Skeletal muscle tissue (tissue), 4 donors: ENCODE results near the gene NR1H2. TPM values are rescaled to one million over a fixed set of nuclear protein-coding genes. Genes with fewer than 3 reads are reported as not detected.
"Not testable (repeated sequence)": the region's sequence is repeated elsewhere in the genome, so short reads cannot be mapped to it uniquely, and the experiment has no call there.

Source experiments
- H3K27ac ChIP-seq: one replicate; pipeline ENCODE4 v1.7.0; 2013; ENCODE audit warnings: mild to moderate bottlenecking, low read depth, low read length, inconsistent platforms
- H3K27me3 ChIP-seq, 3 donors: one replicate each; pipeline ENCODE4 v1.7.0; 2013; ENCODE audit warnings: low read length in 3 of 3; ENCODE audit not compliant: control insufficient read depth in 3 of 3, insufficient read depth in 3 of 3
- H3K36me3 ChIP-seq, 3 donors: one replicate each; pipeline ENCODE4 v1.7.0; 2013; ENCODE audit warnings: low read length in 3 of 3; ENCODE audit not compliant: control insufficient read depth in 3 of 3, insufficient read depth in 3 of 3
- H3K4me1 ChIP-seq, 3 donors: one replicate each; pipeline ENCODE4 v1.7.0; 2013; ENCODE audit warnings: low read length in 3 of 3, mild to moderate bottlenecking in 3 of 3; ENCODE audit not compliant: control insufficient read depth in 3 of 3, insufficient read depth in 3 of 3
- H3K4me3 ChIP-seq, 3 donors: one replicate each; pipeline ENCODE4 v1.7.0; 2013; ENCODE audit warnings: low read length in 3 of 3
- H3K9ac ChIP-seq, 3 donors: one replicate each; pipeline ENCODE4 v1.7.0; 2013; ENCODE audit warnings: low read length in 3 of 3, mild to moderate bottlenecking in 3 of 3, moderate library complexity in 2 of 3, low read depth in 1 of 3
- H3K9me3 ChIP-seq, 3 donors: one replicate each; pipeline ENCODE4 v1.7.0; 2013; ENCODE audit warnings: low read length in 3 of 3; ENCODE audit not compliant: control insufficient read depth in 3 of 3
- total RNA-seq: library from RNA; depleted of rRNA; stranded (reverse); fragments of >200 nt; gene quantifications from one replicate; pipeline ENCODE4 v1.2.3, GENCODE V29; 2014
- donor health status: Osteomylitis.

Gene NR1H2
- 32.9 TPM for total RNA-seq

DNA sequence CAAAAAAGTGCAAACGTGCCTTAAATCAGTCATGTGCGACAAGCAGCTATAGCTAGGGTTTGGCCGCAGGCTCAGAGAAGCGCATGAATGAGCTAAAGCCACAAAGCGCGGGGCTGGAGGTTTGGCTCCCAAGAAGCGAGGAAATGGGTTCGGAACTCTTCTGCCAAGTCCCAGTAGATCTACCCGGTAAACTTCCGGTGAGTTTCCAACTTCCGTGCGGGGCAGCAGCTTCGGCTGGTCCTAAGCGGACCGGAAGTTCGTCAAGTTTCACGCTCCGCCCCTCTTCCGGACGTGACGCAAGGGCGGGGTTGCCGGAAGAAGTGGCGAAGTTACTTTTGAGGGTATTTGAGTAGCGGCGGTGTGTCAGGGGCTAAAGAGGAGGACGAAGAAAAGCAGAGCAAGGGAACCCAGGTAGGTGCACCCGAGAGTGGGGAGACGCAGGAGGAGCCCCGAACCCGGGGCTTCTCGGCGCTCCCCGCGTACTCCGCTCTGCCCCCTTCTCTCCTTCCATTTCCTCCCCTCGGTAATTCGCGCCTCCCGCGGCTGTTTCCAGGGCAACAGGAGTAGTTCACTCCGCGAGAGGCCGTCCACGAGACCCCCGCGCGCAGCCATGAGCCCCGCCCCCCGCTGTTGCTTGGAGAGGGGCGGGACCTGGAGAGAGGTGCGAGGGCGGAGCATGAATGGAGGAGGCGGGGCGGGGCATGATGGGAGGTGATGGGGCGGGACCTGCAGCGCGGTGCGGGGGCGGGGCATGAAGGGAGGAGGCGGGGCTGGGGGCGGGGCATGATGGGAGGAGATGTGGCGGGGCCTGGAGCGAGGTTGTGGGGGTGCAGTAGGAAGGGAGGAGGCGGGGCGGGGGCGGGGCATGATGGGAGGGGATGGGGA is at the start of gene NR1H2:
Gene NR1H2 (plus strand): TSS at position 292 of the 885 bp plus-strand sequence. CDS start 1,149 bp downstream, outside the sequence.
- Histone ChIP-seq H3K4me1 (peaks cover 4 to 11% (median 4%) of the 10 kb centered on the region in 3 donors), H3K4me3 (peak within 1 kb of the TSS; percentile 83 to 90 (median 86)), H3K9ac (peak within 1 kb of the TSS; percentile 92 to 96 (median 93)), H3K9me3 (no peaks in the 10 kb centered on the region), H3K27me3 (no peaks in the 10 kb centered on the region), H3K36me3 (peaks cover 37 to 39% (median 37%) of the 10 kb centered on the region in 3 donors), H3K27ac (peak within 1 kb of the TSS; percentile 99)

DNA sequence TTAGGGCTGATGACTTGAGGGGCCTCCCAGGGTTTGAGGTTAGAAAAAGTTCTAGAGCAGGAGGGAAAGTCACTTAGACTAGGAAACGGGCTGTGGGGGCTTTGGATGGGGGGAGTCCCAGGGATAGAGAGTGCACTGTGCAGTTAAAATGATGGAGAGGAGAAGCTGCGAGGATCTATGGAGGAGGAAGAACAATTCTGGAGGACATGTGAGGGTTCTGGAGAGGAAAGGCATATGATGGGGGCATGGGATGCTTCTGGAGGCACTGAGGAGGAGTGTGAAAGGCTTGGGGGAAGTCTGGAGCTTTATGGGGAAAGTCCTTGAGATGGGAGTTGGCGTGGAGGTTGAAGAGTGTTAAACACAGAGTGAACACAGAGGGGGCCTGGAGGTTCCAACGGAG is 49.2 kb upstream of the NR1H2 start:
- Histone ChIP-seq H3K4me3 (no peak overlapping the region), H3K27ac (no peak overlapping the region), H3K27me3 (peaks cover 14 to 27% (median 22%) of the 10 kb centered on the region in 3 donors), H3K9me3 (no peaks in the 10 kb centered on the region), H3K4me1 (peaks cover 26 to 39% (median 32%) of the 10 kb centered on the region in 3 donors), H3K36me3 (no peaks in the 10 kb centered on the region), H3K9ac (no peak overlapping the region)

DNA sequence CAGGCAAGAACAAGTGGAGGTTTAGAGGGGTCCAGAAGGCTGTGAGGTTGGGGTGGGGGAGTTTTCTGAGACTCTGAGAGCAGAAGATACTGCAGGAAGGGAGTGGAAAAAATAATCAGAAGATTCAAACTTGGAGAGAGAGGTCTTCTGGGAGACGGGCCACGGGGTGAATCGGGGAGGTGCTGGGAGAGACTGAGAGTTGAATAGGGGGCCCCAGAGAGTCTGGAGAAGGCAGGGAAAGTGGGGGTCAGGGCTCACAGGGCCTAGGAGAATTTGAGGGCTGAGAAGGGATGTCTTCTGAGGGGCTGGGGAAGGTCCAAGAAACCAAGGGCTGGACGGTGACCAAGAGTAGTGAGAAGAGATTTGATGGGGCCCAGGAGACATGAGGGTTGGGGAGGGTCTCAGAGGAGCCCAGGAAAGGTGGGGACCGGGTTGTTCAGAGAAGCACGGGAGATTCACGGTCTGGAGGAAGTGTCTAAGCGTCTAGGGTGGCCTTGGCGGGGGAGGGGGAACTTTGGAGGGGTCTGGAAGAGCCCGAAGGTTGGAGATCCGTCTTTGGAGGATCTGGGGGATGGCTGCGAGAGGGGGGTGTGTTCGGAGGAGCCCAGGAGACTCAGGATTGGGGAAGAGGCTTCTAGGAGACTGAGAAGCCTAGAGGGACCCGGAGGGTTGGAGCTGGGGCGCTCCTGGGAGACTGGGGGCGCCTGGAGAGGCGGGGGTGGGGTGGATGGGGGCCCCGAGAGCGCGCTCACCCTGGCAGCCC is 48.6 kb upstream of the NR1H2 start:
- no peak overlapping the region for H3K9ac ChIP-seq
- peaks cover 14 to 32% (median 27%) of the 10 kb centered on the region in 3 donors for H3K27me3 ChIP-seq
- peaks cover 26 to 45% (median 38%) of the 10 kb centered on the region in 3 donors for H3K4me1 ChIP-seq
- H3K36me3 ChIP-seq, result no peaks in the 10 kb centered on the region
- H3K27ac ChIP-seq, result no peak overlapping the region
- H3K4me3 ChIP-seq, result no peak overlapping the region
- no peaks in the 10 kb centered on the region for H3K9me3 ChIP-seq

DNA sequence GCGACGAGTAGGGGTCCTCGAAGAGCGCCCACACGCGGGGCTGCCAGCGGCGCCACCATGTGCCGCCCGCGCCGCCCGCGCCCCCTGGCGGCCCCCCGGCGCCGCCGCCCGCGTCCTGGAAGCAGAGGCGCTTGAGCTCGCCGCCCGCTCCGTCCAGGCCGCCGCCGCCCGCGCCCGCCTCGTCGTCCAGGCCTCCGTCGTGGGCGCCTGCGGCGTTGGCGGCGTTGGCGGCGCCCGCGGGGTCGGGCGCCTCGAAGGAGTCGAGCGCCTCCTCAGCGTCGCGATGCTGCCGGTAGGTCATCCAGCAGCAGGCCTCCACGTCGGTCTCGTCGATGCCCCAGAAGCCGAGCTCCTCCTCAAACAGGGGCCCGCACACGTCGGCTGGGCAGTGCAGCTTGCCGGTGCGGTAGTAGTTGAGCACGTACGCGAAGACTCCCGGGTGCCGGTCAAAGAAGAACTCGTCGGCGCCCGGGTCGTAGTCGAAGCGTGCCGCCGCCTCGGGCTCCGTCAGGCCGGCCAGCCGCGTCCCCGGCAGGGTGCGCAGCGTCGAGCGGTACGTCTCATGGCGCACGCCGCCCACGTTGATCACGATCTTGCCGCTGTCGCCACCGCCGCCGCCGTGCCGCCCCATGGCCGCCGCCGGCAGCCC is 47.9 kb upstream of the NR1H2 start:
- Histone ChIP-seq H3K4me3 (peak overlapping the region in 2 of 3 donors; percentile 49 to 62), H3K4me1 (peaks cover 33 to 52% (median 43%) of the 10 kb centered on the region in 3 donors), H3K27ac (no peak overlapping the region)

DNA sequence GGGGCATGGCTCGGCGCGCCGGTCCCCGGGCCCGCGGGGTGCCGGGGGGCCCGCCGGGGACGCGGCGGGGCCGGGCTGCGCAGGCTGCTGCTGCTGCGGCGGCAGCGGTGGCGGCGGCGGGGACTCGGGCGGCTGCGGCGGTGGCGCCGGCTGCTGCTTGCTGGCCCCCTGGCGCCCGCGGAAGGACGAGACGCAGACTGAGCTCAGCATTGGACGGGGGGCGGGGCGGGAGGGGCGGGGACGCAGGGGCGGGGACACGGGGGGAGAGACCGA is 47.4 kb upstream of the NR1H2 start:
- Histone ChIP-seq H3K4me3 (peak overlapping the region in 1 of 3 donors; percentile 62), H3K4me1 (peaks cover 36 to 57% (median 47%) of the 10 kb centered on the region in 3 donors), H3K27me3 (peaks cover 14 to 32% (median 32%) of the 10 kb centered on the region in 3 donors)

More for the DNA sequence above, 47.9 kb upstream of the NR1H2 start:
- Histone ChIP-seq H3K9ac (no peak overlapping the region), H3K27me3 (peaks cover 14 to 32% (median 30%) of the 10 kb centered on the region in 3 donors), H3K9me3 (no peaks in the 10 kb centered on the region), H3K36me3 (no peaks in the 10 kb centered on the region)

DNA sequence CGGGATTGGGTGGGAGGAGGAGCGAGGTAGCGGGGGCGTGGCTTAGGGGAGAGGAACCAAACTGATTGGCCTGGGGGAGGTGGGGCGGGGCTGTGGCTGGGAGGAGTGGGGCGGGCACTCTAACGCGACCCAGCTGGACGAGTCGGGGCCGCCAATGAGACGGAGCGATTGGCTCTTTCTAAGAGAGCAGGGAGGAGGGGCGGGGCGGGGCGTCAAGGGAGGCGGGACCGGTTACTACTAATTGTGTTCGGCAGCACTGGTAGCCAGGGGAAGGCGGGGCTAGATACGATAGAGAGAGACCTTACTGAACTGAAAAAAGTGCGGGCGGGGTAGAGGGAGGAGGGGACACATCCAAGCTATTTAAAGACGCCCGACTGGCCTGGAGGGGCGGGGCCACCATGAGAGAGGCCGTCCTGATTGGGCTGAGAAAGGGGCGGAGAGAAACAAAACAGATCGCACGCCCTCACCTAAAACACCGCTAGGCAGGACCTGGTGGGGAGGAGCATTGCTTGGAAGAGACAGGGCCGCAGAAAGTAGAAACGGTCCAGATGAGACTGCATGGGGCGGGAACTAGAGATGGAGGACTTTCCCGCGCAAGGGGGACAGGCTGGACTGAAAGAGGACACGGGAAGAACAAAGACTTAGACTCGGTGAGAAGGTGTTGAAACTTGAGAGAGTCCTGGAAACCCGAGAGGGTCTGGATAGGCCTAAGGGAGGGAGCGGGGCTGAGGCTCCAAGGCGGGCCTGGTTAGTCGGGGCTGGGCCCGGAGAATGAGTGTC is 46.9 kb upstream of the NR1H2 start, which contains the start of gene KCNC3:
Gene KCNC3 (minus strand): TSS at position 232 of the 780 bp plus-strand sequence. CDS start 295 bp downstream, outside the sequence.
- no peaks in the 10 kb centered on the region for H3K9me3 ChIP-seq
- H3K4me3 ChIP-seq, result peak within 1 kb of the TSS; percentile 67 to 76 (median 69)
- no peaks in the 10 kb centered on the region for H3K36me3 ChIP-seq
- peak within 1 kb of the TSS; percentile 83 for H3K27ac ChIP-seq
- H3K4me1 ChIP-seq, result peaks cover 41 to 62% (median 52%) of the 10 kb centered on the region in 3 donors
- peaks cover 14 to 32% (median 32%) of the 10 kb centered on the region in 3 donors for H3K27me3 ChIP-seq
- H3K9ac ChIP-seq, result peak within 1 kb of the TSS; percentile 61 to 74 (median 64)

More for the DNA sequence above, 47.4 kb upstream of the NR1H2 start:
- Histone ChIP-seq H3K36me3 (no peaks in the 10 kb centered on the region), H3K27ac (no peak overlapping the region), H3K9me3 (no peaks in the 10 kb centered on the region), H3K9ac (no peak overlapping the region)

DNA sequence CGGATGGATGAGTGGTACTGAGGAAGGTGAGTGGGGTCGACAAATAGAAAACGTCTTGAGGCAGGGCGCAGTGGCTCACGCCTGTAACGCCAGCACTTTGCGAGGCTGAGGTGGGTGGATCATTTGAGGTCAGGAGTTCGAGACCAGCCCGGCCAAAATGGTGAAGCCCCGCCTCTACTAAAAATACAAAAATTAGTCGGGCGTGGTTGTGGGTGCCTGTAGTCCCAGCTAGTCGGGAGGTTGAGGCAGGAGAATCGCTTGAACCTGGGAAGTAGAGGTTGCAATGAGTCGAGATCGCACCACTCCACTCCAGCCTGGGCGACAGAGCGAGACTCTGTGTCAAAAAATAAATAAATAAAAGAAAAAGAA is 46.3 kb upstream of the NR1H2 start:
- H3K27me3 ChIP-seq, result peaks cover 14 to 36% (median 32%) of the 10 kb centered on the region in 3 donors
- peaks cover 41 to 62% (median 52%) of the 10 kb centered on the region in 3 donors for H3K4me1 ChIP-seq
- peak overlapping the region; percentile 83 for H3K27ac ChIP-seq

DNA sequence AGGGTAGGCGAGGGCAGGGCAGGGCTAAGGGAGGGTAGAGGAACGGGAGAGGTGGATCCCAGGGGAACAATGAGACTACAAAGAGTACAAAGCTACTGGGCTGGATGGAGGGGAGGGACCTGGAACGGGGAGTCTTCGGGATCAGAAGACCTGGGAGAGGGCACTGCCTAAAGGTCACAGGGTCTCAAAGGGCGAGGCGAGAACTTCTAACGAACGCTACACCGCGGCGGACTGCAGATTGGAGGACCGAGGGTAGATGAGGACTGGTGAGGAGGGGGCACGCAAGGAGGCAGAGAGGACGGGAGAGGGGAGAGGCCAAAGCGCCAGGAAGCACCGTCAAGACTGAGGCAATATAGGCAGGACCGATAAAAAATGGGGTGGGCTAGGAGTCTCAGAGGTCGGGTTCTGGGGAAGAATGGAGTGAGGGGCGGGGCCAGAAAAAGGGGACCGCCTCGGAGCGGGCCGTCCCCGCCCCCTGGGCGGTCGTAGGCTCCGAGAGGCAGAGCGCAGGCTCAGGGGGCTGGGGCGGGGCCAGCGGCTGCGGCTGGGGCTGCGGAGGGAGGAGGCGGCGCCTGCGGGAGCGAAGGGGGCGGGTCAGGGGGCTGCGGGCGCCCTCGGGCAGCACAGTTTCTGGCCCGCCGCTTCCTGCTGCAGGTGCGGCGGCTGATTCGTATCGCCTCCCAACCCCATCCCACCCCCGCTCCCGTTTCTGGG is 45.7 kb upstream of the NR1H2 start:
- Histone ChIP-seq H3K36me3 (no peaks in the 10 kb centered on the region), H3K9me3 (no peaks in the 10 kb centered on the region), H3K4me1 (peaks cover 41 to 62% (median 52%) of the 10 kb centered on the region in 3 donors), H3K9ac (peak overlapping the region; percentile 48 to 74 (median 61)), H3K27me3 (peaks cover 14 to 36% (median 32%) of the 10 kb centered on the region in 3 donors), H3K27ac (peak overlapping the region; percentile 83), H3K4me3 (peak overlapping the region; percentile 66 to 76 (median 67))

More for the DNA sequence above, 46.3 kb upstream of the NR1H2 start:
- Histone ChIP-seq H3K4me3 (peak overlapping the region; percentile 67 to 76 (median 69)), H3K9ac (peak overlapping the region; percentile 54 to 74 (median 64))
- H3K9me3 ChIP-seq, H3K36me3 ChIP-seq: not testable (repeated sequence)
